Left lung (tissue), 10 donors: ENCODE data around the gene ZNF48. TPM values are rescaled to one million over a fixed set of nuclear protein-coding genes. Genes with fewer than 3 reads are reported as not detected.

ENCODE experiments used
- ATAC-seq: fragments of 200-7000 bp; cut with Tn5 transposase; one replicate; pipeline ENCODE4 v1.9.1; 2020; ENCODE audit warnings: moderate library complexity
- DNase-seq, 4 donors: peaks; one replicate each; pipeline ENCODE4 v3.0.0-alpha.2; 2013 to 2020
- H3K27ac ChIP-seq, 2 donors: fragments of 200-600 bp; sonication (generic) in 1 of 2; one replicate each; pipeline versions ENCODE4 v1.5.0 to v1.8.0; 2020 to 2021
- H3K27me3 ChIP-seq, 2 donors: fragments of 200-600 bp; sonication (generic) in 1 of 2; one replicate each; pipeline versions ENCODE4 v1.5.0 to v1.8.0; 2020 to 2021
- H3K36me3 ChIP-seq, 2 donors: fragments of 200-600 bp; sonication (generic) in 1 of 2; one replicate each; pipeline versions ENCODE4 v1.5.0 to v1.8.0; 2020 to 2021
- H3K4me1 ChIP-seq, 2 donors: fragments of 200-600 bp; one replicate each; pipeline ENCODE4 v1.8.0; 2021
- H3K4me3 ChIP-seq, 2 donors: fragments of 200-600 bp; sonication (generic) in 1 of 2; one replicate each; pipeline versions ENCODE4 v1.5.0 to v1.8.0; 2020 to 2021; ENCODE audit warnings: mild to moderate bottlenecking in 1 of 2
- H3K9me3 ChIP-seq, 2 donors: fragments of 200-600 bp; sonication (generic) in 1 of 2; one replicate each; pipeline versions ENCODE4 v1.5.0 to v1.8.0; 2020 to 2021
- CTCF ChIP-seq, 2 donors: fragments of 200-600 bp; sonication (generic) in 1 of 2; IDR thresholded peaks; one replicate each; pipeline versions ENCODE4 v1.5.0 to v1.8.0; 2021; ENCODE audit warnings: antibody characterized with exemption in 2 of 2
- intact Hi-C, 2 donors: fragments of 100-400 bp; cut with DNase I; formaldehyde crosslinking; loops; one replicate each; pipeline versions ENCODE4 v1.11.2 to v1.14.2; 2022
- polyA plus RNA-seq, 6 donors: library from polyadenylated mRNA; unstranded; fragments of 120-200 nt; gene quantifications; one replicate each; pipeline ENCODE4 v1.2.1, GENCODE V29; 2013; ENCODE audit not compliant: insufficient read length in 6 of 6
- total RNA-seq, 2 donors: library from RNA; stranded (reverse); fragmentation: NEBNext Ultra II Directional; extraction: Animal tissue kit (Norgen Biotek cat#: 25700); gene quantifications; one replicate each; pipeline ENCODE4 v1.2.1, GENCODE V29; 2021
- donor health status: DM: no; HTN: yes; CAD: no.
- donor health status: DM: no; HTN: no; CAD: no.

ZNF48 gene
- total and polyA plus RNA-seq, 8 donors, result 6.8 to 11.7 (median 8.4) TPM

DNA sequence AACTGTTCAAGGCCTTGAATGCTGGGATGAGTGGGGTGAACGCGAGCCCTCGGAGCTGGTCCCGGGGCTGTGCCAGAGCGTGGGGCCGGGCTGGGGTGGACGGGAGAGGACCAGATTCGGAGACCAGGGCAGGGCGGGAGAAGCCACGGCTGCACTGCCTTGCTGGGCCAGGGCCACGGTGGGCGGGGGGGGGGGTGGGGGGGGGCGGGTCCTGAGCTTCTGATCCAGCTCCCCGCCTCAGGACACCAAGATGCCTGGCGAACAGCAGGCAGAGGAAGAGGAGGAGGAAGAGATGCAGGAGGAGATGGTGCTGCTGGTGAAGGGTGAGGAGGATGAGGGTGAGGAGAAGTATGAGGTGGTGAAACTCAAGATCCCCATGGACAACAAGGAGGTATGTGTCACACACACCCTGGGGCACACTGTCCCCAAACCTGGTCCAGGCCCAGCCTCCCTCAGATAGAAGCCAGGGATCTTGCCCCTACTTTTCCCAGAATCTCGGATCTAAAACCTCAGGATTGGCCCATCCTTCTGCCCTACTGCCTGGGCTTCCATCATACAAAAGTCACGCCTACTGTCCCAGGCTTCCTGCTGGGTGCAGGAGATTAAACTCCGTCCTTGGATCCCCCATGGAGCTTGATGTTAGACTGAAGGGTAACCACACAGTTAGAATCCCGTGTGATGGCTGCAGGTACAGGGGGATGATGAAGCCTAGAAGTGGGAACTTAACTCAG, 12.7 kb downstream of the ZNF48 start:
- Histone ChIP-seq H3K27ac (peak overlapping the region; percentile 76 to 80), H3K36me3 (peaks cover 0 to 7% of the 10 kb centered on the region in 2 donors), H3K27me3 (no peaks in the 10 kb centered on the region), H3K4me3 (peak overlapping the region; percentile 60 to 95), H3K9me3 (no peaks in the 10 kb centered on the region), H3K4me1 (peaks cover 15 to 31% of the 10 kb centered on the region in 2 donors)
- intact Hi-C loops, result no loop called here
- DNase-seq, result peak in 1 of 4 donors; percentile 21
- ATAC-seq, result peak; percentile 12
- TF ChIP-seq CTCF (IDR thresholded peaks at IDR 0.05), result no peak

DNA sequence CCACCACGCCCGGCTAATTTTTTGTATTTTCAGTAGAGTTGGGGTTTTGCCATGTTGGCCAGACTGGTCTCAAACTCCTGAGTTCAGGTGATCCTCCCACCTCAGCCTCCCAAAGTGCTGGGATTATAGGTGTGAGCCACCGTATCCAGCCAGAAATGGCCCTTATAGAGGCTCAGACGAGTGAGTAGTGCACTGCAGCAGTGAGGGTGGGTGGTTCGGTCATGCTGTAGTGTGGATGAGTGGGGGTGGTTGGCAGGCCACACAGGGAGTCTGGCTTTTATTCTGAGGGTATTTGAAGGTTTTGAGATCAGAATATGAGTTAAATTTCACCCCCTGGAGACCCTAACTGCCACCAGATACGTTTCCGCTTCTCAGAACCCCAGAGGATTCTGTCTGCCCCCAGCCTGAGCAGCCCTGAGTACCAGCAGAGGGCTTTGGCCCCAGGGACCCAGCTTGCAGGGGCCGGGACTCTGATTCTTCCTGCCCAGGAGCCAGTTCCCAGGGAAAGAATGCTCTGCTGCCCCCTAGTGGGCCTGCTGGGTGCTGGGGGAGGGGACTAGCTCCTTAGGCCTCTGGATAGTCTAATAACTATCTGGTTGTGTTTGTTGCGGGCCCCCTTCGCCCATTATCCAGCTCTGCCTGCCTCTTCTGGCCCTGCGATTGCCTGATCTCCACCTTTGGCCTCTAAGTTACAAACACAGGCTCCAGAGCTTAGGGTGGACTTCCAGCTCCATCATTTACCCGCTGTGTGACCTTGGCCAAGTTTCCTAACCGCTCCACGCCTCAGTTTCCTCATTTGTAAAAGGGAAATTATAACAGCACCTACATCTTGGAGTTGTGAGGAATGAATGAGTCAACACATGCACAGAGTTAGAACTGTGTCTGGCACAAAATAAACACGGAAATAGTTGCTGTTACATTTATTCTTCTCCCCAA, 14.2 kb downstream of the ZNF48 start:
- Histone ChIP-seq H3K4me3 (no peak overlapping the region), H3K4me1 (peaks cover 15 to 31% of the 10 kb centered on the region in 2 donors), H3K36me3 (peaks cover 0 to 17% of the 10 kb centered on the region in 2 donors), H3K27me3 (no peaks in the 10 kb centered on the region), H3K9me3 (no peaks in the 10 kb centered on the region), H3K27ac (peak overlapping the region in 1 of 2 donors; percentile 26)
- intact Hi-C loops, result no loop called here
- peak; percentile 96 to 97 for TF ChIP-seq CTCF (IDR thresholded peaks at IDR 0.05)
- DNase-seq, result peak; percentile 80 to 96 (median 90)
- peak; percentile 80 for ATAC-seq

DNA sequence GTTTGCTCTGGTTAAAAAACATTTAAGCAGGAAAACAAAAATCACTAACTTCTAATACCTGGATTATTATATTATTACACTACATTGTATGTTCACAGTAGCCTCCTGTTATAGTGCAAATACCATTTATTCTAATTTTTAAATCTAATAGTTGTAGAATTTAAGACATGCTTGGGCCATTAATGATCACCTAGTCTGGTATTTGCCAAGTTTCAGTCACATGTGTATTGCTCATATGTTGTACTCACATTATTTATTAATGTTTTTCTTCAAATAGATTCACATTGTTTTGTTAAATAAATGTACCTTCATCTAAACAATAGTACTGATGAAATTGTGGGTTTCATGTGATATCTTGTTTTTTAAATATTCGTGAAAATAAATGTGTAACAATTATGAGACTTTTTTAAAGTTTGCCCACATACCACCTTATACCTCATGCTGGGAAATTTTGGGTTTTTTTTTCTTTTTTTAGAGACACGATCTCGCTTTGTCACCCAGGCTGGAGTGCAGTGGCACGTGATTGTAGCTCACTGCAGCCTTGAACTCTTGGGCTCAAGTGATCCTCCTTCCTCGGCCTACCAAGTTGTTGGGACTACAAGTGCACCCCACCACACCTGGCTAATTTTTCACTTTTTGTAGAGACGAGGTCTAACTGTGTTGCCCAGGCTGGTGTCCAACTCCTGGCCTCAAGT, 18.0 kb downstream of the ZNF48 start:
- Histone ChIP-seq H3K27ac (no peak overlapping the region), H3K9me3 (no peaks in the 10 kb centered on the region), H3K4me1 (peaks cover 12 to 31% of the 10 kb centered on the region in 2 donors), H3K36me3 (peaks cover 0 to 18% of the 10 kb centered on the region in 2 donors), H3K4me3 (no peak overlapping the region), H3K27me3 (no peaks in the 10 kb centered on the region)
- DNase-seq (no peak), ATAC-seq (no peak)
- TF ChIP-seq CTCF (IDR thresholded peaks at IDR 0.05), result no peak
- intact Hi-C loops, result no loop called here

GRCh38 chr16:30414159-30414558, 18.9 kb downstream of the ZNF48 start:
- no peaks in the 10 kb centered on the region for H3K27me3 ChIP-seq
- peaks cover 3 to 27% of the 10 kb centered on the region in 2 donors for H3K4me1 ChIP-seq
- H3K9me3 ChIP-seq, result no peaks in the 10 kb centered on the region
- intact Hi-C loops, result no loop called here
- H3K4me3 ChIP-seq, result no peak overlapping the region
- H3K36me3 ChIP-seq, result peaks cover 0 to 18% of the 10 kb centered on the region in 2 donors
- H3K27ac ChIP-seq, result no peak overlapping the region
- ATAC-seq (no peak), DNase-seq (no peak)
- TF ChIP-seq CTCF (IDR thresholded peaks at IDR 0.05), result no peak
